Endodermal cell (in vitro differentiated cells): ENCODE measurements around the gene HNRNPM. TPM values are rescaled to one million over a fixed set of nuclear protein-coding genes. Genes with fewer than 3 reads are reported as not detected.

Source experiments
- DNase-seq: peaks from one replicate; pipeline ENCODE4 v3.0.0-alpha.2; 2017
- H3K27ac ChIP-seq: 2 replicates; pipeline ENCODE4 v1.5.1; 2013; ENCODE audit warnings: mild to moderate bottlenecking, low read depth, low read length, moderate library complexity
- H3K27me3 ChIP-seq: 2 replicates; pipeline ENCODE4 v1.6.1; 2013; ENCODE audit warnings: mild to moderate bottlenecking, low read length, moderate library complexity; ENCODE audit not compliant: insufficient read depth, control insufficient read depth, poor library complexity, severe bottlenecking
- H3K36me3 ChIP-seq: 2 replicates; pipeline ENCODE4 v1.7.0; 2013; ENCODE audit warnings: mild to moderate bottlenecking, low read length, moderate library complexity; ENCODE audit not compliant: control insufficient read depth, insufficient read depth
- H3K4me1 ChIP-seq: one replicate; pipeline ENCODE4 v1.7.0; 2013; ENCODE audit warnings: low read length; ENCODE audit not compliant: control insufficient read depth, insufficient read depth
- H3K4me3 ChIP-seq: 2 replicates; pipeline ENCODE4 v1.5.1; 2013; ENCODE audit warnings: mild to moderate bottlenecking, low read length, moderate library complexity
- H3K9ac ChIP-seq: 2 replicates; pipeline ENCODE4 v1.6.1; 2013; ENCODE audit warnings: mild to moderate bottlenecking, low read length, moderate library complexity; ENCODE audit not compliant: poor library complexity, severe bottlenecking; ENCODE audit errors: extremely low read depth
- H3K9me3 ChIP-seq: 2 replicates; pipeline ENCODE4 v1.6.1; 2013; ENCODE audit warnings: mild to moderate bottlenecking, low read length, moderate library complexity; ENCODE audit not compliant: control insufficient read depth
- H3K27ac Mint-ChIP-seq: 2 replicates; pipeline ENCODE4 v1.8.0; 2020; ENCODE audit warnings: mixed read lengths
- H3K27me3 Mint-ChIP-seq: 2 replicates; pipeline ENCODE4 v1.8.0; 2021; ENCODE audit warnings: mild to moderate bottlenecking, mixed read lengths; ENCODE audit not compliant: insufficient read depth
- H3K36me3 Mint-ChIP-seq: 2 replicates; pipeline ENCODE4 v1.8.0; 2020; ENCODE audit warnings: low read depth, mixed read lengths
- H3K4me1 Mint-ChIP-seq: 2 replicates; pipeline ENCODE4 v1.8.0; 2020; ENCODE audit warnings: mixed read lengths
- H3K4me3 Mint-ChIP-seq: 2 replicates; pipeline ENCODE4 v1.8.0; 2020; ENCODE audit warnings: mild to moderate bottlenecking, moderate library complexity, mixed read lengths
- H3K9me3 Mint-ChIP-seq: 2 replicates; pipeline ENCODE4 v1.8.0; 2020; ENCODE audit warnings: mild to moderate bottlenecking, mixed read lengths
- CTCF ChIP-seq: fragments of 200-600 bp; sonication (generic); conservative IDR thresholded peaks from 2 replicates; pipeline ENCODE4 v1.5.0; 2021; ENCODE audit warnings: antibody characterized with exemption, mild to moderate bottlenecking
- WGBS, 2 experiments: methylation state at CpG; one replicate each; pipeline versions ENCODE4 v1.1.5 to v1.1.7; 2013; ENCODE audit warnings: missing lambda C conversion rate in 2 of 2, mixed read lengths in 1 of 2; ENCODE audit not compliant: insufficient coverage in 1 of 2, insufficient read length in 1 of 2; 5-methylcytosine and 5-hydroxymethylcytosine counted together
- total RNA-seq, 2 donors: library from RNA; stranded (reverse); fragmentation: NEBNext Ultra II Directional in 1 of 2; extraction: Animal tissue kit (Norgen Biotek cat#: 25700) in 1 of 2; gene quantifications; 2 replicates in 1 of 2; 3 replicates in 1 of 2; pipeline ENCODE4 v1.2.1, GENCODE V29; 2021

The HNRNPM gene
- total RNA-seq, 2 donors from 2014 or later: 271 to 370 TPM

- DNase-seq: no peak
- Mint-ChIP-seq H3K36me3 (peaks cover 90% of the 10 kb centered on the region), H3K4me1 (peaks cover 3% of the 10 kb centered on the region), H3K27me3 (no peaks in the 10 kb centered on the region), H3K9me3 (no peaks in the 10 kb centered on the region), H3K27ac (peak overlapping the region; percentile 56), H3K4me3 (no peak overlapping the region)
- no peak for TF ChIP-seq CTCF
- Histone ChIP-seq H3K4me1 (no peaks in the 10 kb centered on the region), H3K27me3 (no peaks in the 10 kb centered on the region), H3K9me3 (no peaks in the 10 kb centered on the region), H3K4me3 (no peak overlapping the region), H3K27ac (no peak overlapping the region), H3K36me3 (peaks cover 96% of the 10 kb centered on the region), H3K9ac (no peak overlapping the region)
- 96 to 100% methylated on average over 2 to 6 of the region's 6 CpGs for WGBS, 2 experiments
Observed at GRCh38 chr19:8473648-8474476, 29.1 kb downstream of the HNRNPM start.

GRCh38 chr19:8475005-8475404 lies 30.2 kb downstream of the HNRNPM start:
- H3K36me3 Mint-ChIP-seq: peaks cover 83% of the 10 kb centered on the region
- no peak overlapping the region for H3K27ac Mint-ChIP-seq
- H3K4me1 ChIP-seq: no peaks in the 10 kb centered on the region
- no peak overlapping the region for H3K9ac ChIP-seq
- H3K36me3 ChIP-seq: peaks cover 90% of the 10 kb centered on the region
- H3K4me3 Mint-ChIP-seq: no peak overlapping the region
- no peaks in the 10 kb centered on the region for H3K27me3 Mint-ChIP-seq
- no peak for TF ChIP-seq CTCF
- no peaks in the 10 kb centered on the region for H3K9me3 ChIP-seq
- no peaks in the 10 kb centered on the region for H3K9me3 Mint-ChIP-seq
- H3K4me1 Mint-ChIP-seq: peaks cover 3% of the 10 kb centered on the region
- WGBS, 2 experiments: no CpG with 5 or more reads among the region's 1 CpG
- H3K27me3 ChIP-seq: no peaks in the 10 kb centered on the region
- H3K27ac ChIP-seq: no peak overlapping the region
- no peak for DNase-seq
- no peak overlapping the region for H3K4me3 ChIP-seq

- no peak overlapping the region for H3K9ac ChIP-seq
- Mint-ChIP-seq H3K4me3 (no peak overlapping the region), H3K4me1 (peaks cover 10% of the 10 kb centered on the region), H3K9me3 (no peaks in the 10 kb centered on the region), H3K36me3 (peaks cover 81% of the 10 kb centered on the region), H3K27me3 (no peaks in the 10 kb centered on the region), H3K27ac (no peak overlapping the region)
- H3K4me1 ChIP-seq: no peaks in the 10 kb centered on the region
- no peaks in the 10 kb centered on the region for H3K9me3 ChIP-seq
- H3K27me3 ChIP-seq: no peaks in the 10 kb centered on the region
- no peak overlapping the region for H3K4me3 ChIP-seq
- peaks cover 90% of the 10 kb centered on the region for H3K36me3 ChIP-seq
- no peak for DNase-seq
- H3K27ac ChIP-seq: no peak overlapping the region
- TF ChIP-seq CTCF: no peak
- 93 to 97% methylated on average over 3 to 8 of the region's 8 CpGs for WGBS, 2 experiments
Observed at GRCh38 chr19:8476524-8476923, 31.7 kb downstream of the HNRNPM start.
